GM18873 (cell line): ENCODE results near the gene CDH4.
"Not testable (repeated sequence)": the region's sequence is repeated elsewhere in the genome, so short reads cannot be mapped to it uniquely, and the experiment has no call there.

Experiments used
- ATAC-seq: cut with Tn5 transposase; IDR thresholded peaks from one replicate; pipeline ENCODE4 v1.9.1; 2021; ENCODE audit warnings: mild to moderate bottlenecking, moderate library complexity, moderate number of reproducible peaks; ENCODE audit not compliant: unreplicated experiment, low FRiP score

CDH4 gene

GRCh38 chr20:61976644-61977418 is 724.8 kb downstream of the CDH4 start:
- ATAC-seq = no peak

GRCh38 chr20:61977419-61977786 is 725.3 kb downstream of the CDH4 start:
- ATAC-seq = no peak

GRCh38 chr20:61978491-61978890 is 726.4 kb downstream of the CDH4 start:
- ATAC-seq = no peak

DNA sequence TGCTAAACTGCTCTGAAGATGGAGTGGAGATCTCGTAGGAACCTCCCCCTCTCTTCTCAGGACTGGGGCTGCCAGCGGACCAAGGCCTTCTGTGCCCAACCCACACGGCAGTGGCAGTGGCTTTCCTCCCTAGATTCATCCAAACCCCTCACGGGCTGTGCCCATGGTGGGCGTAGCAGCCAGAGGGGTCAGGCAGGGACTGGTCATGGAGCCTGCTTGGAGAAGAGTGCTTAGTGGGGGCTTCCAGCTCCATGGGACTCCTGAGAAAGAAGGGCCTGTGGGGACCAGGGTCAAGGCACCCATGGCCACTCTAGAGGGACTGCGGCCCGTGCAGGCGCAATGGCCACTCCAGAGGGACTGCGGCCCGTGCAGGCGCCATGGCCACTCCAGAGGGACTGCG is 727.0 kb downstream of the CDH4 start:
- no peak for ATAC-seq

GRCh38 chr20:61979701-61980635 is 727.9 kb downstream of the CDH4 start:
- no peak for ATAC-seq

DNA sequence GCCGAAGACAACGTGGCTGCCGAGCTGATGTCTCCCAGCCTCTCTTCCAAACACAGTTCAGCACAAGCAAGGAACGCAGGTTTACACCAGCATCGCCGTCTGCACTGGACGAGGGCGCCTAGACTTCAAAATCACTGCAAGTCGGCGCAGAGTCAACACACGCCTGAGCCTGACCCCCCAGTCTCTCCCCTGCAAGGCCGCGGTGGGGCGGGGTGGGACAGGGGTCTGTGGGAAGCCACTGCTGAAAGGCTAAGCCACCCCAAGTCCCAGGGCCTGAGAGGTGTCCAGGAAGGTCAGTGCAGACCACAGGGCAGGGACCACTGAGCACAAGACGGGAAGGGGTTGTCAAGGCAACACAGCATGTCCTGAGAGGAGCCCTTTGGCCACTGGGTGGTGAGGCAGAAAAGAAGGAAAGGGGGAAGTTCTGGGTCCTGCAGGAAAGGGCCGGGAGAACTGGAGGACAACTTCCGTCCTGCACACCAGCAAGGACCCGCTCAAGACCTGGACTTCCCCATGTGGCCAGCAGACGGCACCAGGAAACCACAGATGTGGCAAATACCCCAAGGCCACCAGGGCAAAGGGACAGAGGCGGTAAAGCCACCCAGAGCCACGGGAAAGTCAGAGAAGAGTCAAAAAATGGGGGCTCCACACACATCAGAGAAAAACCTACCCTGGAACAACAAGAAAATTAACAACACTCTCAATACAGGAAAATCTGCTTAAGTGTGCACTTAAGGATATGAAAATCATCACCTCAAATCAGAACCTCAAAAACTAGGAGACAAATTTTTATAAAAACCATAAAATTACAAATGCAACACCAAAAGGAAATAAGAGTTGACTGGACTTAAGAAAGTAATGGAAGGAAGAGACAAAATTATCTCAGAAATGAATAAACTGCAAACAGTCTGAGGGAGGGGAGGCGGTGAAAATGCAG is 728.9 kb downstream of the CDH4 start:
- ATAC-seq = no peak

DNA sequence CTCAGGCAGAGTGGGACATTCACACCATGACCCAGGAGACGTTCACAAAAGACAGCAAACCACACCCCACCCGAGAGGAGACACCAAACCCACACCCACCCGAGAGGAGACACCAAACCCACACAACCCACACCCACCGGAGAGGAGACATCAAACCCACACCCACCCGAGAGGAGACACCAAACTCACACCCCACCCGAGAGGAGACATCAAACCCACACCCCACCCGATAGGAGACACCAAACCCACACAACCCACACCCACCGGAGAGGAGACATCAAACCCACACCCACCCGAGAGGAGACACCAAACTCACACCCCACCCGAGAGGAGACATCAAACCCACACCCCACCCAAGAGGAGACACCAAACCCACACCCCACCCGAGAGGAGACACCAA is 729.6 kb downstream of the CDH4 start:
- ATAC-seq = not testable (repeated sequence)

DNA sequence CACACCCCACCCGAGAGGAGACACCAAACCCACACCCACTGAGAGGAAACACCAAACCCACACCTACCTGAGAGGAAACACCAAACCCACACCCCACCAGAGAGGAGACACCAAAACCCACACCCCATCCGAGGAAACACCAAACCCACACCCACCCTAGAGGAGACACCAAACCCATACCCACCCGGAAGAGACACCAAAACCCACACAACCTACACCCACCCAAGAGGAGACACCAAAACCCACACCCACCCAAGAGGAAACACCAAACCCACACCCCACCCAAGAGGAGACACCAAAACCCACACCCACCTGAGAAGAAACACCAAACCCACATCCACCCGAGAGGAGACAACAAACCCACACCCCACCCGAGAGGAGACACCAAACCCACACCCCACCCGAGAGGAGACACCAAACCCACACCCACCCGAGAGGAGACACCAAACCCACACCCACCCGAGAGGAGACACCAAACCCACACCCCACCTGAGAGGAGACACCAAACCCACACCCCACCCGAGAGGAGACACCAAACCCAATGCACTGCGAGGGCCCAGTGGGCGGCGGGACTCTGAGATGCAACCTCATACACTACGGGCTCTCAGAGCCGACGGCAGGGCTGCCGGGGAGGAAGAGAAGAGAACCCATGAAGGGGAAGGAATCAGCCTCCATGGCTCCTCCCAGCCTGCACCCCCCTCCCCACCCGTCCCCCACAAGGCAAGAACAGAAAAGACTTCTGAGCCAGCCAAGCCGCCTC is 730.3 kb downstream of the CDH4 start:
- no peak for ATAC-seq

DNA sequence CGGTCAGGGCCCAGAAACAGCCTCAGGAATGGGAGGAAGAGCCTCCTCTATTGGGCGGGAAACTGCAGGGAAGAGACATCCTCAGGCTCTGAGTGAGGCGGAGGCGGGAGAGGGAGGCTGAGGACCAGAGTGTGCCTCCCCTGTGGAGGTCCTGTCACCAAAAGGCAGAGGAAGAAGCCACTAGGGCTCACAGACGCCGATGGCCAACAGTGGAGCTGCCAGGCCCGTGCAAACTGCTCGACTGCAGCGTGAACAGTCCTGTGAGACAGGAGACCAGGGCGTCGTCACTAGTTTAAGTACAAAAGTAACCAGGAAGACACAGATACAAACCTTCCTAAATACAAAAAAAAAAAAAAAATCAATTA is 730.9 kb downstream of the CDH4 start:
- ATAC-seq = no peak

GRCh38 chr20:61983965-61984364 is 731.9 kb downstream of the CDH4 start:
- no peak for ATAC-seq

- not testable (repeated sequence) for ATAC-seq
These were observed 732.4 kb downstream of the CDH4 start for GRCh38 chr20:61984431-61984830.

DNA sequence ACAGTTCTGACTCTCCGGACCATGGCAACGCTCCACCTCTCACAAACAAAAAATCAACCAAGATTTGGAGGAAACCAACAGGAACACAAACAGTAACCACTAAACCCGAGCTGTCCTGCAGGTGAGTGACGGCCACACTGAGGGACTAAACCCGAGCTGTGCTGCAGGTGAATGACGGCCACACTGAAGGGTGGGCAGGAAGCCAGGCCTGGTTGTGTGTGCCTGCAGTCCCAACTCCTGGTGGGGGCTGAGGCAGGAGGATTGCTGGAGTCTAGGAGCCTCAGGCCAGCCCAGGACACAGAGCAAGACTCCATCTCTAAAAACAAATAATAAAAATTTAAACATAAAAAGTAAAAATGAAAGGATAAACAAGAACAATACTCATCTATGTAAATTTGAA is 733.0 kb downstream of the CDH4 start:
- no peak for ATAC-seq

DNA sequence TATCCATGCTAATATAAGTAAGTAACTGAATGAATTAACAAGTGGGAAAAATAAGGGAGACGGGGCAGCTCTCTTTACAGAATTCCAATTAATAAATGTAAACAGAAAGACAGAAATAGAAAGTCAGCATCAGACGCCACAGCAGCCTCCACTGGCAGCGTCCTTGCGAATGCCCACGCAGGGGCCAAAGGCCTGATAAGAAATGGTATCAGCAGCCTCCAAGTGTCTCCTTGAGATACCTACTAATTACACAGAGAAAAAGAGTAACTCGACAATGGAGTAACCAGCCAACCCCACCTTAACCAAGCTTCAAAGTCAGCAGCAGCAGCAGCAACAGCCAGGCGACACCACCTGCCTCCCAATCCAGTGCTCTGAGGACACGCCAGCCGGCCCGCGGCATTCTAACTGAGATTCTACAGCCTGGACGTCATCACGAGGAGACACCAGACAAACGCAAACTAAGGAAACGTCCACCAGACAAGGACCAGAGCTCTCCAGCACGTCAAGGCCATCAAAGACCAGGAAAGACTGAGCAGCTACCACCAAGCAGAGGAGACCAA is 734.8 kb downstream of the CDH4 start:
- ATAC-seq = no peak

DNA sequence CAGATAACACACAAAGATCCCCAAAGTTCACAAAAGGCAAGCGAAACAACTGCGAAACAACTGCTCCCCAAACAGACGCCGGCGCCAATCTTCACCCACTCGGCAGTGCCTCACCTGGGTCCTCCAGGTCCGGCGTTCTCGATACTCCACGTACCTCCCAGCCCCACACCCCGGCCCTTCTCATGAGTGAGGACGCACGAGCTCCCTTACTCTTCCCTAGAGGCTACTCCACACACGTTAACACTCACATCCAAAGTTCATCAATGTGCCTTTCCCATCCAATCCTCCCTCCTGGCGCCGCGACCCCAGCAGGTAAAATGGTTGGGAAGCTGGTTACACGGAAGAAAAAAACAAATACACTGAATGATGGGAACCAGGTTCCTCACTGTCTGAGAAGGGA is 736.6 kb downstream of the CDH4 start:
- no peak for ATAC-seq

DNA sequence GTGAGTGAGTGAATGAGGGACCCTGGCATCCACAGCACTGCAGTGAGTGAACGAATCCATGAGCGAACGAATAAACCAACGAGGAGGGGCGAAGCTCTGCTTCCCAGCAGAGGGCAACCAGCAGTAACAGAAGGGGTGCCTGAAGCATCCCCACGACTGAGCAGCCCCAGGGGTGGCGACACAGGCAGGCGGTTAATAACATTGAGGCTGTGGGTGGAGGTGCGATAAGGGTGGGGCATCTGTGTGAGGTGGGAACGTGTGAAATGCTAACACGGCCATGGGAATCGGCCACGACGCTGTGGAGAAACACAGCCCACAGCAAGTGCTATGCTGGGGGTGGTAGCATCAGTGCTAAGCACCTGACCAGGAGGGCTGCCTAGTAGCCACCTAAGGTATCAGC is 737.7 kb downstream of the CDH4 start:
- no peak for ATAC-seq
